HG02642 (cell line): Measurements from ENCODE around the gene SERINC2.

Source experiments
- ATAC-seq: cut with Tn5 transposase; IDR thresholded peaks from one replicate; pipeline ENCODE4 v1.9.1; 2021; ENCODE audit warnings: mild to moderate bottlenecking; ENCODE audit not compliant: unreplicated experiment, poor library complexity

The SERINC2 gene

GRCh38 chr1:31412205-31412604 lies 808 bp upstream of the SERINC2 start:
- no peak for ATAC-seq

- ATAC-seq, result no peak
Measured at GRCh38 chr1:31413405-31414001, 490 bp downstream of the SERINC2 start.

- ATAC-seq, result no peak
Measured at GRCh38 chr1:31414980-31415370, 2.0 kb downstream of the SERINC2 start.

GRCh38 chr1:31415658-31416057 lies 2.6 kb downstream of the SERINC2 start:
- no peak for ATAC-seq

GRCh38 chr1:31416101-31416736 lies 3.2 kb downstream of the SERINC2 start:
- ATAC-seq, result no peak

GRCh38 chr1:31417148-31417547 lies 4.1 kb downstream of the SERINC2 start:
- no peak for ATAC-seq

GRCh38 chr1:31418626-31419323 lies 5.8 kb downstream of the SERINC2 start:
- no peak for ATAC-seq

GRCh38 chr1:31420716-31421115 lies 7.7 kb downstream of the SERINC2 start:
- no peak for ATAC-seq

- no peak for ATAC-seq
Measured at GRCh38 chr1:31421371-31422040, 8.5 kb downstream of the SERINC2 start.

GRCh38 chr1:31422505-31423319 lies 9.7 kb downstream of the SERINC2 start:
- no peak for ATAC-seq

- ATAC-seq, result peak; percentile 85
Measured at GRCh38 chr1:31423418-31423947, 10.5 kb downstream of the SERINC2 start.

- no peak for ATAC-seq
Measured at GRCh38 chr1:31424568-31424967, 11.6 kb downstream of the SERINC2 start.

- no peak for ATAC-seq
Measured at GRCh38 chr1:31425301-31426081, 12.5 kb downstream of the SERINC2 start.

- no peak for ATAC-seq
Measured at GRCh38 chr1:31426249-31426922, 13.4 kb downstream of the SERINC2 start.

- no peak for ATAC-seq
Measured at GRCh38 chr1:31427322-31427721, 14.3 kb downstream of the SERINC2 start.

- ATAC-seq, result no peak
Measured at GRCh38 chr1:31428436-31429221, 15.6 kb downstream of the SERINC2 start.

- no peak for ATAC-seq
Measured at GRCh38 chr1:31429583-31429982, 16.6 kb downstream of the SERINC2 start.
